GM18520 (cell line): ENCODE data around the gene KIF18B.

Experiments
- ATAC-seq: cut with Tn5 transposase; IDR thresholded peaks from one replicate; pipeline ENCODE4 v1.9.1; 2021; ENCODE audit not compliant: unreplicated experiment

Gene KIF18B

GRCh38 chr17:44921122-44921882 is 26.3 kb downstream of the KIF18B start:
- ATAC-seq: no peak

GRCh38 chr17:44920565-44920940 is 27.0 kb downstream of the KIF18B start:
- no peak for ATAC-seq

GRCh38 chr17:44919885-44920564 is 27.5 kb downstream of the KIF18B start:
- peak; percentile 49 for ATAC-seq

GRCh38 chr17:44919411-44919810 is 28.2 kb downstream of the KIF18B start:
- ATAC-seq: no peak

- ATAC-seq: no peak
These were observed 29.6 kb downstream of the KIF18B start for GRCh38 chr17:44918006-44918405.

GRCh38 chr17:44917456-44917855 is 30.1 kb downstream of the KIF18B start:
- ATAC-seq: no peak

GRCh38 chr17:44916781-44917241 is 30.8 kb downstream of the KIF18B start:
- no peak for ATAC-seq

- ATAC-seq: no peak
These were observed 31.5 kb downstream of the KIF18B start for GRCh38 chr17:44915862-44916780.

GRCh38 chr17:44915321-44915726 is 32.2 kb downstream of the KIF18B start, which contains the start of gene GFAP:
TSS of gene GFAP (minus strand) at chr17:44915500. CDS start at chr17:44915486, 14 bp downstream.
- ATAC-seq: no peak

- no peak for ATAC-seq
These were observed 32.8 kb downstream of the KIF18B start for GRCh38 chr17:44914698-44915271.

GRCh38 chr17:44914148-44914547 is 33.4 kb downstream of the KIF18B start:
- no peak for ATAC-seq

- no peak for ATAC-seq
These were observed 33.9 kb downstream of the KIF18B start for GRCh38 chr17:44913676-44914075.

GRCh38 chr17:44912763-44913544 is 34.6 kb downstream of the KIF18B start:
- ATAC-seq: no peak

- no peak for ATAC-seq
These were observed 36.2 kb downstream of the KIF18B start for GRCh38 chr17:44911133-44912001.

GRCh38 chr17:44910231-44911106 is 37.1 kb downstream of the KIF18B start:
- ATAC-seq: no peak

GRCh38 chr17:44909681-44910144 is 37.9 kb downstream of the KIF18B start:
- ATAC-seq: no peak

GRCh38 chr17:44908761-44909326 is 38.7 kb downstream of the KIF18B start:
- ATAC-seq: no peak
